Right lobe of liver (tissue), 4 donors: ENCODE data around the gene KCNMA1.

Experiments used
- POLR2A ChIP-seq: fragments of 450-650 bp; IDR thresholded peaks from one replicate; pipeline ENCODE4 v1.6.1; 2017; ENCODE audit warnings: antibody characterized with exemption, mild to moderate bottlenecking
- TF ChIP-seq, protein P1 (sequence below), 4 donors: fragments of 200-600 bp in 3 of 4; fragments of 450-650 bp in 1 of 4; IDR thresholded peaks; one replicate each; pipeline versions ENCODE4 v1.5.1 to v1.8.0; 2016 to 2022; ENCODE audit warnings: antibody characterized with exemption in 4 of 4, mild to moderate bottlenecking in 2 of 4
- donor health status: DM: no; HTN: no; CAD: no.
- donor health status: DM: no; HTN: no; CAD: no.
- donor health status: DM: no; HTN: yes; CAD: no.

DNA sequence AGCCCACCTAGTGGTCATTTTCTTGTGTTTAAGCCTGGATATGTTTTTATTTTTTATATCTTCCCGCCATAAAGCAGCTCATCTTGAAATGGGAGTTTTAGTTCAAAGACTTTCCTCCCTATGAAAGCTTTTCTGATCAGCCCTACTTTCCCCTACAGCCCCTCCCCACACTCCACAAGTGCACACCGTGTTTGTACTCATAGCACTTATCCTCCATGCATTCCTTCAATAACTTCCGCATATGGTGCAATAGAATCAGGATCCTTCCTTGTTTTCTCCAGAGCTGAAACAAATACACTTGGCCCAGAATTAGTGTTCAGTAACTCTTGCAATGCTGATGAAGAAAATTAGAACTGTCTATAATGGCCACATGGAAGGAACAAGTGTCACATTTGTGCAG, 235.9 kb downstream of the KCNMA1 start:
- TF ChIP-seq POLR2A, result no peak
- TF ChIP-seq, protein P1, sequence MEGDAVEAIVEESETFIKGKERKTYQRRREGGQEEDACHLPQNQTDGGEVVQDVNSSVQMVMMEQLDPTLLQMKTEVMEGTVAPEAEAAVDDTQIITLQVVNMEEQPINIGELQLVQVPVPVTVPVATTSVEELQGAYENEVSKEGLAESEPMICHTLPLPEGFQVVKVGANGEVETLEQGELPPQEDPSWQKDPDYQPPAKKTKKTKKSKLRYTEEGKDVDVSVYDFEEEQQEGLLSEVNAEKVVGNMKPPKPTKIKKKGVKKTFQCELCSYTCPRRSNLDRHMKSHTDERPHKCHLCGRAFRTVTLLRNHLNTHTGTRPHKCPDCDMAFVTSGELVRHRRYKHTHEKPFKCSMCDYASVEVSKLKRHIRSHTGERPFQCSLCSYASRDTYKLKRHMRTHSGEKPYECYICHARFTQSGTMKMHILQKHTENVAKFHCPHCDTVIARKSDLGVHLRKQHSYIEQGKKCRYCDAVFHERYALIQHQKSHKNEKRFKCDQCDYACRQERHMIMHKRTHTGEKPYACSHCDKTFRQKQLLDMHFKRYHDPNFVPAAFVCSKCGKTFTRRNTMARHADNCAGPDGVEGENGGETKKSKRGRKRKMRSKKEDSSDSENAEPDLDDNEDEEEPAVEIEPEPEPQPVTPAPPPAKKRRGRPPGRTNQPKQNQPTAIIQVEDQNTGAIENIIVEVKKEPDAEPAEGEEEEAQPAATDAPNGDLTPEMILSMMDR (IDR thresholded peaks at IDR 0.05), result no peak
